Fibroblast of skin of left biceps (primary cell): ENCODE measurements around the gene RBM39.
"Not testable (repeated sequence)": the region's sequence is repeated elsewhere in the genome, so short reads cannot be mapped to it uniquely, and the experiment has no call there.

Experiments used
- DNase-seq, 2 experiments: peaks; one replicate each; pipeline ENCODE4 v3.0.0-alpha.2; 2013; ENCODE audit warnings: low read depth in 2 of 2

RBM39 gene

GRCh38 chr20:35706591-35707529 is 35.2 kb downstream of the RBM39 start:
- DNase-seq, result not testable (repeated sequence)

GRCh38 chr20:35705894-35706293 is 36.2 kb downstream of the RBM39 start:
- not testable (repeated sequence) for DNase-seq

DNA sequence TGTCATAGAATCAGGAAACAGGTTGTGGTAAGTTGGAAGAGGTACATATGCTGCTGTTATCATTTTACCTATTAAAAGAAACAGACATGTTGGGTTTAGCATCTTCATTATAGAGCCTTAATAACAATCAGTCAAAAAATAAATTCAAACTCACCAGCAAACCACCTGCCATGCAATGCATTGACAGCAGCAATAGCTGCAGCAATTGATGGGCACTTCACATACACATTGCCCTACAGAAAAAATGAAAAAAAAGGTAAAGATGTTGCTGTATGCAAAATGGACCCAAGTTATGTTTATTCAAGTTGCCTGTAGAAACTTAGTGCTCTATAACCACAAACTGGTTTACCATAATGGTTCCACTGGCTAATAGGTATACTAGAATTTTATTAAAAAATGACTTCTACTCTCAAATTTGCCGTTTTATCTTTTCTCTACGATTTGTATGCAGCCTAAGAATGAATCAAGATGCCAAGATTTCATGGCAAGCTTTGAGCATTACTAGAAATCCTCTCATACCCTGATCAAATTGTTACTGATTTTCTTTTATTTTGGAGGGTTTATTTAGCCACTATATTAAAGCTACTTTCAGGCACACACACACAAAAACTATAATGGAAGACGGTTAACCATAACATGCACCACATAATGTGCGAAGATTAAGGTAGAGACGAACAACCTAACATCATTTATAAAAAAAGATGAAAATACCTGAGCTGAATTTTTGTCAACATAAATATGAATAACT is 37.4 kb downstream of the RBM39 start:
- no peak for DNase-seq

DNA sequence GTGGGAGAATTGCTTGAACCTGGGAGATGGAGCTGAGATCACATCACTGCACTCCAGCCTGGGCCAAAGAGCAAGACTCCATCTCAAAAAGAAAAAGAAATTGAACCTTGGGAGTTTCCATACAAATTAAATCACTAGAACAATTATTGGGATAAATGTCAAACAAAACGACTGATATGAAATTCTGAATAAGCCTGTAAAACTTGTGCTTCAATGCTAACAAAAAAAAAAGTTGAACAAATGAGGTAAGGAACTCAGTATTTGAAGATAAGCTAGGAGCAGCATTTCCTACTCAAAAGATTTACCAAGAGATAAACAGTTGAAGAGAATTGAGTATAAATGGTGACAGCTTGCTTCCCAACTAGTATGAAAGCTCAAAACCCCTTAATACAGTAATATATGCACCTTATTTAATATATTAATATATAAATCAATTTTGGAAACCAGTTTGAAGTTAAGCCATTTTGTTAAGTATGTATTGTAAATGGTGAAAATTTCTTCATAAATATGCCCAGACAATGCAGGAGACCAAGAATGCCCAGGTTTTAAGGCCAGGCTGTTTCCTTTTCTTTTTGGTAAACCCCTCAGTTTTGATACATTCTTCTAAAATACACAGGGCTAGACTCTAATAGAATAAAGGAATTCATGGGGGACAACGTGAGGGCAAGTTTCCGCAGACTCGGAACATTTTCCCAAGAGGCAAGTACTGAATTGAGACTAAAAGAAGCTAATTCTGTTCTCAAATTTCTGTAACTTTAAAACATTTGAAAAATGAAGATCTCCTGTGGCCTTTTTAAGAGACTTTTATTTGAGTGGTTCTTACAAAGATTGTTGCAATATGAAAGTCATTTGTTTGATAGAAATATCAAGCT is 39.0 kb downstream of the RBM39 start:
- no peak for DNase-seq

DNA sequence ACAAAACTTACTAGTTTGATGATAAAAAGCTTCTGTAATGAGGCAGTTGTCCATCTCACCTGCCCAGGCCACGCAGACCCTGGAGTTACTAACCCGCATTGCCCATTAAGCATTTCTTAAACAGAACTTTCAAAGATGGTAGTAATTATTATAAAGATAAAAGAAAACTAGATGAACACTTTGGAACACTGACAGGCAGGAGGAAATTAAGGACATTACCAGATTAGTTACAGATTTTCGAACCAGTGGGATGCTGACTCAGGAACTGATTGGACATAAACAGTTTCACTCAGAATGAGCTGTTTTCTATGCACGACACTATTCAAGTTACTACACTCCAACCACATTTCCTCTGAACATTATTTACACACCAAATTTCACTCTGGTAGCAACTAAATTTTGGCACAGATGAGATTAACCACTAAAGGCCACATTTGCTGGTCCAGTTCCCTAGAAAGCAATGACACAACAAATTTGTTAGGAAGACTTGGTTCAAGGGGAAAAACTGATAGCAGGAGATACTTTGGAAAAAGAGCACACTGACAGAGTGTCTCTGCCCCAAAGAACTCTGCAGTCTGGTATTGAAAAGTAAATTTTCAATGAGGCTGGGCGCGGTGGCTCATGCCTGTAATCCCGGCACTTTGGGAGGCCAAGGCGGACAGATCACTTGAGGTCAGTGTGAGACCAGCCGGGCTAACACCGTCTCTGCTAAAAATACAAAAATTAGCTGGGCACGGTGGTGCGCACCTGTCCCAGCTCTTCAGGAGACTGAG is 39.8 kb downstream of the RBM39 start:
- DNase-seq, result peak; percentile 39 to 42

DNA sequence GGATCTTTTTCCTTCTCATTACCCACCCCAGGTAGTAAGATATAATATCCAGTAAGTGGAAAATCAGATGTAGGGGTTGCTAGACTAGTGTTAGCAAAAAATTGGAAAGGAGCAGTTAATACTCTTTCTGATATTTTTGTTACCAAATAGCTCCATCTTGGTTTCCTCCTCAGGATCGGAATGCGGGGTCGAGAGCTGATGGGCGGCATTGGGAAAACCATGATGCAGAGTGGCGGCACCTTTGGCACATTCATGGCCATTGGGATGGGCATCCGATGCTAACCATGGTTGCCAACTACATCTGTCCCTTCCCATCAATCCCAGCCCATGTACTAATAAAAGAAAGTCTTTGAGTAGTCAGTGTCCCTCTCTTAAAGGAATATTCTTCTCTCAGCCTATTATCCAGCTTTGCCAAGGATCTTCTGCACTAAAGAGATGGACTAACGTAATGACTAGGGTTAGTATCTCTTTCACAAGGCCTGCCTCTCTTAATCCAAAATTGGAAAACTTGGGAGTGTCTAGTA is 41.4 kb downstream of the RBM39 start:
- no peak for DNase-seq

DNA sequence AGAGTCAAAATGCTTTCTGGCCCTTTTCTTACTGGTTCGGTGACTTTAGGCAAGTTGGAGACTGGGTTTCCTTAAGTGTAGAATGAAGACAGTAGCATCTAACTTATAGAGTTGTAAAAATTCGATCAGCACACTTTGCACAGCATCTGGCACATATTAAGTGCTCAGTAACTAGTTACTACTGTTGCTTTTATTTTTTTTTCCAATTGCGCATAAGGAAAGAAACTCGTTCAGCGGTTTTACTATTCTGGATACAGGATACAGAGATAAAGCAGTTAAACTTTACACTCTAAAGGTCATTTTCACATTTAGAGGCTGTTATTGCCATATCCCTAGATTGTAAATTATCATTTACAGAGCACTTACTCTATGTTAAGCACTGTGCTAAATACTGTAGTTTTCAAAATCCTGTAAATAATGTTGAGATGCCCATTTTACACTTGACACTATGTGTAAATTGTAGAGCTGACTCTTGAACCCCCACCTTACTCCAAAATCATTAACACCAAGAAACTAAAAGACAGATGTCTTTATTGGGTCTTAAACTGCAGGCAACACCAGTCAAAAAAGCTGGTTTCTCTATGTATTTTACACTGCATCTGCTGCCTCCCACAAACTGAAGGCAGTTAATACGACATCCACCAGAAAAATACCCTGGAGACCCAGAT is 42.0 kb downstream of the RBM39 start:
- no peak for DNase-seq

- peak; percentile 45 to 46 for DNase-seq
These were observed 42.7 kb downstream of the RBM39 start, which contains the start of the genes NFS1 and ROMO1 for GRCh38 chr20:35699127-35699956. Gene NFS1 (minus strand): TSS chr20:35699352. CDS start chr20:35699288, 64 bp downstream. Gene ROMO1 (plus strand): TSS chr20:35699405. CDS start chr20:35699633, 228 bp downstream.

- no peak for DNase-seq
These were observed 43.5 kb downstream of the RBM39 start for GRCh38 chr20:35698298-35699126.

DNA sequence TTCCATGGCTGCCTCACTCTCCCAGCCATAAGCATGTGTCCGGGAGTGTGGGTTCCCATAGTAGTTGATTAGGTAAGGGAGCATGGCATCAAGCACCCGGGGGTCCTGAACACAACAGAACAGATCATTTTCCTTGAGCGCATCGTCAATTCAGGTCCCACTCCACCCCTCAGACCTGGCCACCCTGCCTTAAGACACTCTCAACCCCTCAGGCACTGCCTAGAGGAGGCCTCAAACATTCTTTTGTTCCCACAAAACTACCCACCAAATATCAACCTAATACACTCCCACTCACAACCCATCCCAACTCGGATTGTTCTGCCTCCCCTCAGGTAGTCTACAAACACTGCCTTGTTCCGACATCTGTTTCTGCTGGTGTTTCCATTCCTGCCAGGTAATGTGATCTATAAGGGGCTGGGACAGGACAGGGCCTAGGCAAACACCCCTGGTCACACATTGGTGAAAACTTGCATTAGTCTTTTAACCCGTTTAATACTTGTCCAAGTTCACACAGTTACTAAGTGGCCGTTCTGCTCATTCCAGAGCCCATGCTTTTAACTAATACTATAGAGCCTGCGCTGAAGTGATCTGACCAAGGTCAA is 44.3 kb downstream of the RBM39 start:
- no peak for DNase-seq

DNA sequence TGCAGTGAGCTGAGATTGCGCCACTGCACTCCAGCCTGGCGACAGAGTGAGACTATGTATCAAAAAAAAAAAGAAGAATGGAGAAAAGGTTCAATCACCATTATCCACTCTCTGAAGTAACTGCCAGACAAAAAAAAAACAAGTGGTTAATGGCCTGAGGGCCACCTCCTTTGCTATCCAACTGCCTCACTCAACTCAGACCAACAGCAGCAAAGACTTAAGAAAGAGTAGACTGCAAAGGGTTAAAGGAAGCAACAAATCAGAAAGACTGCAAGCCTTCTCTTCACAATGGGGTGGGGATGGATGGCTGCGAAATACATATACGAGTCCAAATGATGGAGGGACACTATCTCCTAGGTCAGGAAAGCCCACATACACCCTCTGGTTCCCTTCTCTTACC is 46.1 kb downstream of the RBM39 start:
- no peak for DNase-seq

- DNase-seq, result no peak
These were observed 46.8 kb downstream of the RBM39 start for GRCh38 chr20:35695245-35695749.

GRCh38 chr20:35690265-35690664 is 51.8 kb downstream of the RBM39 start:
- no peak for DNase-seq

GRCh38 chr20:35686872-35687271 is 55.2 kb downstream of the RBM39 start:
- not testable (repeated sequence) for DNase-seq

GRCh38 chr20:35685368-35685767 is 56.7 kb downstream of the RBM39 start:
- not testable (repeated sequence) for DNase-seq

DNA sequence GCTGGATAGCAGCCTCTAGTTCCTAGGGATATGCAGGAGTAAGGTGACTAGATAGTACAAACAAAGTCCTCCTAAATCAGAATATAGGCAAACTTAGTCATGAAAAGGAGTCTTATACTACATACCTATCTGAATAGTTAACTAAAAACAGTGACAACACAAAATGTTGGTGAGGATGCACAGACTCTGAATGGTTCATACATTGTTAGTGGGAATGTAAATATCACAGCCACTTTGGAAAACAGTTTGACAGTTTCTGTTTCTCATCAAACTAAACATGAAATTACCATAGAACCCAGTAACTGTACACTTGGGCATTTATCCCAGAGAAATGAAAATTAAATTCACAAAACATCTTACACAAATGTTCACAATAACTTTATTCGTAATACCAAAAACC is 60.1 kb downstream of the RBM39 start:
- DNase-seq, result no peak

GRCh38 chr20:35680452-35681183 is 61.4 kb downstream of the RBM39 start:
- DNase-seq, result no peak
